GM19351 (cell line): ENCODE results near the gene XPR1.
A peak's percentile ranks its signal among the peaks of the same experiment; 100 is the strongest.
"Not testable (repeated sequence)": the region's sequence is repeated elsewhere in the genome, so short reads cannot be mapped to it uniquely, and the experiment has no call there.

Source experiments
- ATAC-seq: cut with Tn5 transposase; IDR thresholded peaks from one replicate; pipeline ENCODE4 v1.9.1; 2021; ENCODE audit warnings: mild to moderate bottlenecking, moderate library complexity; ENCODE audit not compliant: unreplicated experiment

Gene XPR1

DNA sequence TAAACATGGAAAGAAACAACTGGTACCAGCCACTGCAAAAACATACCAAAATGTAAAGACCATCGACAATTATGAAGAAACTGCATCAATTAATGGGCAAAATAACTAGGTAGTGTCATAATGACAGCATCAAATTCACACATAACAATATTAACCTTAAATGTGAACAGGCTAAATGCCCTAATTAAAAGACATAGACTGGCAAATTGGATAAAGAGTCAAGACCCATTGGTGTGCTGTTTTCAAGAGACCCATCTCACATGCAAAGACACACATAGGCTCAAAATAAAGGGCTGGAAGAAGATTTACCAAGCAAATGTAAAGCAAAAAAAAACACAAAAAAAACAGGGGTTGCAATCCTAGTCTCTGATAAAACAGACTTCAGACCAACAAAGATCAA lies 201.4 kb downstream of the XPR1 start:
- ATAC-seq = not testable (repeated sequence)

DNA sequence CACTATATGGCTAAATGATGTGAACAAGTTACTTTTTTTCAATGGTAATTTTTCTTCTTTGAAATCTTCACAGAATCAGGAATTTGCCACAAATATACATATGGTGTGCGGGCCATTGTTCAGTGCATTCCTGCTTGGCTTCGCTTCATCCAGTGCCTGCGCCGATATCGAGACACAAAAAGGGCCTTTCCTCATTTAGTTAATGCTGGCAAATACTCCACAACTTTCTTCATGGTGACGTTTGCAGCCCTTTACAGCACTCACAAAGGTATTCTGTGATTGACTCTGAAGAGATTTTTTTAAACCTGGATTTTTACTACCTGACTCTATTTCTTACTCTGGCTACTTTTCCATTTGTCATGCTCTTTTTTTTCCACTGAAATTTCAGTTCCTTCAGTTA lies 204.6 kb downstream of the XPR1 start:
- no peak for ATAC-seq

DNA sequence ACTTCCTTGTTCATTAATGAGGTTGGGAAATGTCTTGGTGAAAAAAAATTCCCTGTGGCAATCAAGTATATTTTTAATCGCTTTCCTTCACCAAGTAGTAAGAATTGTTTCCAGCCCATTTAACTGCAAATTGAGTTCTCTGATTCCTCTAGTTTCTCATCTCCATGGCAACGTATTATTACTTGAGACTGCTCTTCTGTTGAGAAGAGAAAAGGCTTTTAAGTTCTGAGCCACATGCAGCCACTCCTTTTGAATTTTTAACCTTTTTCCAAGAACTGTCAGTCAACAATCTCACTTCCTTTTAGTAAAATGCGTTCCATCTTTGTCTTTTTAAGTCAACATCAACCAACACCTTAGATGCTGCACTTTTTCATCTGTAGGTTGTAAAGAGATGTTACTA lies 205.2 kb downstream of the XPR1 start:
- ATAC-seq = no peak

DNA sequence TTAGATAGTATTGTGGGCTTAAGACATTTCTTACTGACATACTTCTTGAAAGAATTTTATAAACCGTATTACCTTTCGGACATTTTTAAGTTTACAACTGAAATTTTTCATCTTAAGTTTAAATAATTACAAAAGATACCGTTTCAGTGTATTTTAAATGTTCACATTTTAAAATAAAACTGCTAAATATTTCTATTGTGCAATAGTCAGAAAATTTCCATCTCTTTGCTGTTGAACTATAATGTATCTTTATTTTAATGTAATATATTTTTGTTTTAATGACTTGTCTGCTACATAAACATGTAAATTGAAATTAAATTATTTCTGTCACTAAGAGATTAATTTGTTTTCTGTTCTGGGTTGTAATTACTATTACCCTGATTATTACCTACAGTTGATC lies 206.7 kb downstream of the XPR1 start:
- no peak for ATAC-seq

DNA sequence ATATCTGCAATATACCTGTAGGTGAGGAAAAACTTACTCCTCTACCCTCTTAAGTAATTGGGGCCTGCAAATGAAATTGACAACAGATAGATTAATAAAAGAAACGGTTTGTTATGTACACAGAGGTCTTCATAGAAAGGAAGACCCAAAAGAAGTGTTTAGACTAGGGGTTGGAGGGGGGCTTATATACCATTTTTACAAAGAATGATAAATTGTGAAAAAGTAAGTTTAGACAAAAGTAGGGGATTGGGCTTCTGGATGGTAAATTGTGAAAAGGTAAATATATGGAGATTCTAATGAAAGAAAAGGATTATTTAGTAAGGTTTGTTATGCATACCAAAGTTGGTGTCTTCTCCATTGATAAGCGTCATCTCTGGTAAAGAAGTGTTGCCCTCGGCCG lies 207.7 kb downstream of the XPR1 start:
- no peak for ATAC-seq

DNA sequence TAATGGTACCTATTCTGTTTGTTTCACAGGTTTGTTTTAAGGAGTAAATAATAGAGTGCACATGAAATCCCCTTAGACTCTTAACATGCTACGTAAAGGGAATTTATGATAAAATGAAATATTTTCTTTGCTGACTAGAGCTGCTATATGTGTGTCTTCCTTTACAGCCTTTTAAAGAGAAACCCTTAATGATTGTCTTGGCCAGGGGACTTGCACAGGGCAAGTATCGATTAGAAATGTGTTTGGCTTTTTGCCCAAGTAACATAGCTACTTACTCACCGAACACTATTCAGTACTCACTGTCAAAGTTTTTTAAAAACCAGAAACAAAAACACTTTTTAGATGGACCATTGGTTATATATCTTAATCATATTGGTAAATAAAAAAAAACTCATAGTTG lies 209.6 kb downstream of the XPR1 start:
- ATAC-seq = no peak

DNA sequence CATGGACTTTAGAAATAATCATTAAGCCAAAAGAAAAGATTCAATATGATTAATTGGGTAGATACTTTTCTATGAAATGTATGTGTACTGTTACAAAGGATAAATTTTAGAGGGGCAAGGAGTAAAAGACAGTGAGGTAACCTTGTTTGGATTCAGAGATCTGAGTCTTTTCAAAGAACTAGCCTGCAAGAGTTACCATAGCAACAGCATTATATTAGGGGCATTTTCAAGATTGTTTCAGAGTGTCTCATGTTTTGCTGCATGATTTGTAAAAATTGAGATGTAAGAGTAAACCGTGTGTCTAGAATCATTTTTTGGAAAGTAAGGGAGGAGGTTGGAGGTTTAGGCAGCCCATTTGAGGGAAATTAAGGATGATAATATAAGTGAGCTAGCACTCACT lies 210.2 kb downstream of the XPR1 start:
- no peak for ATAC-seq

DNA sequence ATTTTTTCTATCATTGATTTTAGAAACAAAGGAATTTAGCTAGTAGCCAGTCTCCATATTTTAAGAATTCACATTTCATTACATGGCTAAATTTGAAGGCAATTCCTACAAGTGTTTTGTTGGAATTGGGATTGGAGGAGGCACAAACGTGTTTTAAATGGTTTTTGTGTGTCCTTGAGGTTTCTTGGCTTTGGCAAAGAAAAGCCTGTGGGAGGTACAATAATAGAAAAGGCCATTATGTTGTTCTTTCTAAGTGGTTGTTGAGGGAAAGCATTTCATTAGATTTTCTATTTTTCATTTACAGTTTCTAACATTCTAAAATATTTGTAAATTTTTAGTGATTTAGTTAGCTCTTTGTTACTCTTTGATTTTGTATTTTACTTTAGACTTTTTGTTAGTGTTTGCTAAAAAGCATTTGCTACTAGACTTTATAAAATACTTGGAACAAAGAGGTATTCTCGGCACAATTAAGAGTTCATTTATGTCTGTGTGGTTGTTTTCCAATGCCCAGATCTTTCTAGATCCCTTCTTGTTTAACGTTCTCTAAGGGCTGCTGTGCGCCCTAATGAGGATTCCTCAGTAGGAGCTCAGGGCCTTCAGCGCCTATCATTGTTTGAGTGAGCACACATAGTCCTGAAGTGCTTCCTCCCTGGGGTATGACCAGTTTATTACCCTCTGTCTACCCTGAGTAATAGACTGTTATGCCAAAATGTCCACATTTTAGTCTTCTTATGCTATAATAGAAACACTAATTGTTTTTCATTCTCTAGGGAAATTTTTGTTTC lies 210.9 kb downstream of the XPR1 start:
- no peak for ATAC-seq

DNA sequence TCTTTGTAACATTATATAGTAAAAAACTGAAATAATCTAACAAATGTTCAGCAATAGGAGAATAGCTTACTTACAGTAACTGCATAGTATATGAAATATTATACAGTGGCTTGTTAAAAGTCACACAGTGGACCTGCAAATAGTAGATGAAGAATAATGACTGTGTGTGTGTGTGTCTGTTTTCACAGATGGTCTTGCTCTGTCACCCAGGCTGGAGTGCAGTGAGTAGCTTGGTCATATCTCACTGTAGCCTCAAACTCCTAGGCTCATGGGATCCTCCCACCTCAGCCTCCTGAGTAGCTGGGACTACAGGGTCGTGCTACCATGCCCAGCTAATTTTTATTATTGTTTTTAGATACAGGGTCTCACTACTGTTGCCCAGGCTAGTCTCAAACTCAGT lies 213.5 kb downstream of the XPR1 start:
- no peak for ATAC-seq

DNA sequence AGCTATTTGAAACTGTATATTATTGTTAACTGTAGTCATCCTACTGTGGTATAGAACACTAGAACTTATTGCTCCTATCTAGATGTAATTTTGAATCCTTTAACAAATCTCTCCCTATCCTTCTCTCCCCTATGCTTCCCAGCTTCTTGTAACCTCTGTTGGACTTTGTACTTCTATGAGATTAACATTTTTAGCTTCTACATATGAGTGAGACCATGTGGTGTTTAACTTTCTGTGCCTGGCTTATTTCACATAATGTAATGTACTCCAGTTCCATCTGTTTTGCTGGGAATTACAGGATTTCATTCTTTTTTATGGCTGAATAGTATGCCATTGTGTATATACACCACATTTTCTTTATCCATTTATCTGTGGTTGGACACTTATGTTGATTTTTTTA lies 216.4 kb downstream of the XPR1 start:
- no peak for ATAC-seq

DNA sequence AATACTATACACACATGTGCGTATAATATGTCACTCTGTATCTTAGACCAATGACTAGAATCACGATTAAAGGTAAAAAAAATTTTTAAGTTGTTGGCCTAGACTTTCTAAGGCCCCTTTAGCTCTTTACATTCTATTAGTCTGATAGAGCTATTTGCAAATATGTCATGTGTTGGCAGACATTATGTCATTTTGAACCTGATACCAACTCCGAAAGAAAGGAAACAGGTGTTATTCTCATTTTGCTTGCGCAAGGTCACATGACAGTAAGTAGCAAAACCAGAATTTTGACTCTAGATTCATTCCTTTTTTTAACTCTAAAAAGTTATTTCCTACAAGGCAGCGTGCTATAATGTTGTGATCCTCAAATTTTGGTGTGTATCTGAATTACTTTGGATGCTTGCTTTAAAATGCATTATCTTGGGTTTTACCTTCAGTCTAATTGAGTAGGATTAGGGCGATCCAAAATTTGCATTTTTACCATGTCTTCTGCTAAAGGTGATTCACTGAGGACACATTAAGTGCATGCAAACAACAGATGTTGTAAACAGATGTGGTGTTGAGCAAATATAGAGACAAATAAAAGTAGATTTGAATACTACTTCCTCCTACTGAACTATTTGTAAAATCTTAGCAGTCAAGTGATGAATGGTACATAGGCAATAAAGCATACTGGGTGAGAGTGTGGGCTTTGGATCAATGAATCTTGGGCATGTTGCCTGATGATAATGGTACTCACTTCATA lies 217.4 kb downstream of the XPR1 start:
- ATAC-seq = peak; percentile 70

DNA sequence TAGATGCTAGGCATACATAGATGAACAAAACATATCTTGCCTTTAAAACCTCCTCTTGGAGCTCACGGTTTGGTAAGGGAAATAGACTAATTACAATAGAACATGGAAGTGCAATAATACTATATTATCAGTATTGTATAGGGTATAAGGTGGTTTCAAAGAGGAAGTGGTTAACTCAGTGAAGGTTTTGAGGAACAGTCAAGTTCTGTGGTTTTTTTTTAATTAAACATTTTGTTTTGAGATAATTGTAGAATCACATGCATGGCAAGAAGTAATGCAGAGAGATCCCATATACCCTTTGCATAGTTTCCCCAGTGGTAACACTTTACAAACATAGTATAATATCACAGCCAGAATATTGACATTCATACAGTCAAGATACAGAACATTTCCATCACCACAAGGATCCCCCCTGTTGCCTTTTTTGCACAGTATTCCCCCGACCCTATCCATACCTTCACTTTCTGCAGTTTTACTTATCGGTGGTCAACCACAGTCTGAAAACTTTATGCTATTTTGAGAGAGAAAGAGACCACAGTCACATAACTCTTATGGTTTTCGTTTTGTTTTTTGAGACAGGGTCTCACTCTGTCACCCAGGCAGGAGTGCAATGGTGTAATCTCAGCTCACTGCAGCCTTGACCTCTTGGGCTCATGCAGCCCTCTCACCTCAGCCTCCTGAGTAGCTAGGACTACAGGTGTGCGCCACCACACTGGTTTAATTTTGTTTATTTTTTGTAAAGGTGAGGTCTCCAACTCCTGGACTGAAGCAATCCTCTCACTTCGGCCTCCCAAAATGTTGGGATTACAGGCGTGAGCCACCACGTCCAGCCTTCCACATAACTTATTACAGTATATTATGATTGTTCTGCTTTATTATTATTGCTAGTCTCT lies 220.4 kb downstream of the XPR1 start:
- peak; percentile 40 for ATAC-seq

DNA sequence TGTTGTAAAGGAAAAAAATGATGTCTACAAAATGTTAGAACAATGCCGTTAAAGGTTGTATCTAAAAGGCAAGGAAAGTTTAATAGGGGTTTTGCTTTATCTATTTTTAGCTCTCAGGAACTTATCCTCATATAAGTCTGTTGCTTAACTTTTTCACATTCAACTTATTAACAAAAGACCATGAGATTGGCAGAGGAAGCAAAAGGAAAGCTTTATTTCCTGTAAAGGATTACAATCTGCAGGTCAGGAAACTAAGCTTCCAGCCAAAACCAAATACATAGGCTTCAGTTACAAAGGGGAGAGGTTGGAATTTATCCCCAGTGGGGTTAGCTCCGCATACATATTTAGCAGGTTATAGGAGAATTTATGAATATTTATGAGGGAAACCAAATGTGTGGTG lies 222.2 kb downstream of the XPR1 start:
- no peak for ATAC-seq

DNA sequence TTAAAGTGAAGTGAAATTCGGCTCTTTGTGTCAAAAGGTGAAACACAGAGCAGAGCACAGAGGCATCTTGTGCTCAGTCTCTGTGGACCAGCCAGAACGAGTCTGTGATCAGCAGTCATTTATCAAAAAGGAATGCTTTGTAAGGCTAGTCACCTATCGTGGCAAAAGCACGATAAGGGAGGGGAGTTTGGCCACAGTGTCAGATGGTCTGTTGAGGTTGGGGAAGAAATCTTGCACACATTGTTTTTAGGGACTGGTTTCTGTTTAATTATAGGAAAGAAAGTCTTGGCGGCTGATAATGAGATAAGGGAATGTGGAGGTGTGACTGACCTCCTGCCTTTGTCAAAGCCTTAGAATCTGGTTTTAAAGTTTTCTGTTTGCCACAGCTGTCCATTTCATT lies 222.6 kb downstream of the XPR1 start:
- no peak for ATAC-seq

DNA sequence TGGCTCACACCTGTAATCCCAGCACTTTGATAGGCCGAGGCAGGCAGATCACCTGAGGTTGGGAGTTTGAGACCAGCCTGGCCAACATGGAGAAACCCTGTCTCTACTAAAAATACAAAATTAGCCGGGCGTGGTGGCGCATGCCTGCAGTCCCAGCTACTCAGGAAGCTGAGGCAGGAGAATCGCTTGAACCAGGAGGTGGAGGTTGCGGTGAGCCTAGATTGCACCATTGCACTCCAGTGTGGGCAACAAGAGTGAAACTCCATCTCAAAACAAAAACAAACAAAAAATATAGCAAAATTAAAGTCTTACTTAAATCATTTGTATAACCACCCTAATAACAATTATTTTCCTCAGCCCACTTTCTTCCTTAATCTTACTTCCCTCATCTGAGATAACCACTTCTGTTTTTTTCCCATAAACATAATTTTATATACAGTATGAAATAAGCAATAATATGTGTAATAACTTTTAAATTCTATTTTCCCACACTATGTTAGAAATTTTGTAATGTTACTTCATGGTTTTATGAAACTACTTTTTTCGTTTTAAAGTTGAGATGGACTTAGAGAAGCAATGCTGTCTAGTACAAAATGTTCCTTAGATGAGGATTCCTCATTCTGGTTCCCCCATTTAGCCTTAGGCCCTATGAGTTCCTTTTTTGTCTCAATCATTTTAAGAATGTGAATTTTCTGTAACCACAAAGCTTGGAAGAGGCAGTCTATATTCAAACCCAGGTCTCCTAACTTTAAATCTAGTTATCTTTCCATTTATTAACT lies 226.3 kb downstream of the XPR1 start:
- ATAC-seq = not testable (repeated sequence)

DNA sequence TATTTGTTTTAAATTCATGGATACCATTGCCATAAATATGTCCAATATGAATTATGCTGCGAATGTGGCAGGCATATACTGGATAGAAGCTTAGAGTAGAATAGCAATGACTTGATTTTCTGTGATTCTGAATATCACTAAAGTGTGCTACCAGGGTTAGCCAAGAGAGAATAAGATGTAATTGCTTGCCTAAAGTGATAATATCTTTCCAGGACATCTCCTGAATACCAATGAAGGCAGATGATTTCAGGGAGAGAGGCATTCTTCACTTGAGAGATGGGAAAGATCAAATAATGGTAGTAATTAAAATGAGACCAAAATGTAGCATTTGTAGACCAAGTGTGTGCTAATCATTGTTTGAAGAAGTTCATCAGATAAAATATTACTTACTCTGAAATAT lies 227.5 kb downstream of the XPR1 start:
- no peak for ATAC-seq

DNA sequence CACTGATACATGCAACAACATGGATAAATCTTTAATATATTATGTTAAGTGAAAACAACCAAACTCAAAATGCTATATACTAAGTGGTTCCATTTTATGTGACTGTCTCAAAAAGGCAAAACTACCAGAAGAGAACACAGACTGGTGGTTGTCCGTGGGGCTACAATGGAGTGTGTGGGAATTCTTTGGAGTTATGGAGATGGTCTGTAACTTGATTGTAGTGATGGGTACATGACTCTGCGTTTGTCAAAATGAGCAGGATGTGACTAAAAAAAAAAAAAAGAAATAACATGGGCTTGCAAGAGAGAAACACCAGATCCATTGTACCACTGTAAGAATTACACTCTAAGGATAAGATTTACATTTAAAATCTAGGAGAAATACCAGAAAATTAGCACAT lies 228.7 kb downstream of the XPR1 start:
- no peak for ATAC-seq

DNA sequence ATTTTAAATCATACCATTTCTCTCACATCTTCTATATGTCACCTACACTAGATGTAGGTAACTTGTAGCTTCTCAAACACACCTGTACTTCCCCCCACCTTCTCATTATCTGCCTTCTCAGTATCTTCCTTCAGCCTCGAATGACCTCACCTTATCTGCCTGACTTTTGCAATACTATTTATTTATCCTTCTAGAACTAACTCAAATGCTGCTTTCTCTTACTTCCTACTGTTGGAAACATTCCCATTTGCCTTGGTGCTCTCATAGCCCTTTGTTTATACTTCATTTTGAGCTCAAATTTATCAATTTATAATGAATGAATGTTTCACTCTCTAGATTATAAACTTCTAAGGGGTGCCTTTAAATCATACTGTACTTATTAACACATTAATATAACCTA lies 230.5 kb downstream of the XPR1 start:
- no peak for ATAC-seq

DNA sequence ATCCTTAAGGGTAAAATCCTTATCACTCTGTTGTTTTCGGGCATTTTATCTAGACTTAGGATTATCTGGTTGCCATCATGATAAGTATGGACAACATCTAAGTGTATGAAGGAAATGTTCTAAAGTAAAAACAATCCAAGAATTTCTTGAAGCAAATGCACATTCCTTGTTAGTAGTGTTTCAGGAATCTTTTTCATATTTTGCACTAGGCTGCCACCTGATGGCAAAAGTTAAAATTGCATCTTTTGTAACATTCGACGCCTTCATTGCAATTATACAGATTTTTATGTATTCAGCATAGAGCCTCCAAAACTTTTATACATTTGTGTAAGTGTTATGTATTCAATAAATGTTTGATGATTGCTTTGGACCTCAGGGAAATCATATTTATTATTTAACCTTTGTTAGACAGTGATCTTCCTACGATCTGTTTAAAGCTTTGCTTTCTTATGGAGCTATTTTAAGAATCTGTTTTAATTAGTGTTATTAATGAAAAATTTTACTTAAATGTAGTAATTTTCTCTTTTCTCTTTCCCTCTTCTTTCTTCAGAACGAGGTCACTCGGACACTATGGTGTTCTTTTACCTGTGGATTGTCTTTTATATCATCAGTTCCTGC lies 231.4 kb downstream of the XPR1 start:
- no peak for ATAC-seq

DNA sequence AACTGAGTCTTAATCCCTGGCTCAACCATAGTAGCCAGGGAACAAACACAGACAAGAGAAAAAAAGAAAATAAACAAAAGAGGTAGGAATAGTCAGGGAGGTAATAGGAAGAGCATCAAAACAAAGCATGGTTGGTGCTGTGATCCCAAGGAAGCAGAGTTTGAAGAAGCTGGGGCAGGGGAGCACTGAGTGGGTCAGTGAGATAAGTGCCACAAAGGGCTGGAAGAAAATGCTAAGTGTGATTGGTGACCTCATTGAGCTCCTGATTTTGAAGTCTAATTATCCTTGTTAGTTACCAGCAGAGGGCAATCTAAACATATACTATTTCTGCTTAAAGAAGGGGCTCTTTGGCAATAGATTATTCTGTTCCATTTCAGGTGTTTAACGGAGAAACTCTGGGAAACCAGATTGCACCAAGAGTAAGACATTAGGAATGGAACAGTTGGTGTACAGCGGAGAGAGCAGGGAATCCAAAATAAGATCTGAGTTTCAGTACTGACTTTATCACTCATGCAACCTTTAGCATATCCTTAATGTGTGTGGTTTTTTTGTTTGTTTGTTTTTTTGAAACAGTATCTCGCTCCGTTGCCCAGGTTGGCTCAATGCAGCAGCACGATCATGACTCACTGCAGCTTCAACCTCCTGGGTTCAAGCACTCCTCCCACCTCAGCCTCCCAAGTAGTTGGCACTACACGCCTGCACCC lies 250.1 kb downstream of the XPR1 start:
- ATAC-seq = peak; percentile 59
